Measurements from ENCODE around the gene GRHL1.
"Not testable (repeated sequence)": the region's sequence is repeated elsewhere in the genome, so short reads cannot be mapped to it uniquely, and the experiment has no call there.

GRCh38 chr2:10030798-10031197 is 79.3 kb downstream of the GRHL1 start:
- TF ChIP-seq SUZ12 (IDR thresholded peaks at IDR 0.05; ENCODE audit: extremely low read depth, insufficient read depth, insufficient read length); YY1 (IDR thresholded peaks at IDR 0.05; ENCODE audit: insufficient read depth, insufficient read length); ZNF274 (IDR thresholded peaks at IDR 0.05; ENCODE audit: low read depth, low read length): not testable (repeated sequence)
